Thymus (tissue), 11 donors: ENCODE data around the gene SLC25A28. TPM values are rescaled to one million over a fixed set of nuclear protein-coding genes. Genes with fewer than 3 reads are reported as not detected.

Experiments used
- DNase-seq, 9 donors: peaks; one replicate each; pipeline ENCODE4 v3.0.0-alpha.2; 2013; ENCODE audit warnings: low spot score in 9 of 9, low read depth in 6 of 9, missing footprints in 1 of 9
- H3K27ac ChIP-seq, 2 donors: one replicate each; pipeline ENCODE4 v1.5.1; 2013; ENCODE audit warnings: control low read depth in 1 of 2, low read depth in 1 of 2, low read length in 1 of 2, mild to moderate bottlenecking in 1 of 2, moderate library complexity in 1 of 2
- H3K27me3 ChIP-seq, 2 donors: one replicate each; pipeline ENCODE4 v1.5.1; 2013; ENCODE audit warnings: low read length in 1 of 2; ENCODE audit not compliant: control insufficient read depth in 2 of 2, insufficient read depth in 1 of 2
- H3K36me3 ChIP-seq, 2 donors: one replicate each; pipeline ENCODE4 v1.5.1; 2013; ENCODE audit warnings: low read length in 1 of 2, mild to moderate bottlenecking in 1 of 2, moderate library complexity in 1 of 2; ENCODE audit not compliant: control insufficient read depth in 2 of 2, insufficient read depth in 2 of 2
- H3K4me1 ChIP-seq, 2 donors: one replicate each; pipeline ENCODE4 v1.5.1; 2013; ENCODE audit warnings: low read length in 2 of 2; ENCODE audit not compliant: control insufficient read depth in 2 of 2, insufficient read depth in 2 of 2
- H3K4me3 ChIP-seq, 2 donors: one replicate each; pipeline ENCODE4 v1.5.1; 2013; ENCODE audit warnings: low read length in 2 of 2, control low read depth in 1 of 2, mild to moderate bottlenecking in 1 of 2
- H3K9me3 ChIP-seq, 2 donors: one replicate each; pipeline ENCODE4 v1.5.1; 2013; ENCODE audit warnings: low read length in 1 of 2, mild to moderate bottlenecking in 1 of 2; ENCODE audit not compliant: control insufficient read depth in 2 of 2, insufficient read depth in 1 of 2
- whole genome bisulfite sequencing: extraction: QIAGEN DNeasy Blood & Tissue Kit; methylation state at CpG from one replicate; pipeline ENCODE4 v1.1.7; 2013; 5-methylcytosine and 5-hydroxymethylcytosine counted together
- polyA plus RNA-seq: library from polyadenylated mRNA; stranded (reverse); fragments of 200-250 nt; gene quantifications from one replicate; pipeline ENCODE4 v1.2.3, GENCODE V29; 2013
- total RNA-seq: library from RNA; stranded (reverse); fragments of 120-200 nt; gene quantifications from one replicate; pipeline ENCODE4 v1.2.4, GENCODE V29; 2013
- donor health status: healthy.

SLC25A28 gene
- total and polyA plus RNA-seq, 2 donors, result 18.8 to 173 TPM

- Histone ChIP-seq H3K27me3 (peaks cover 0 to 3% of the 10 kb centered on the region in 2 donors), H3K27ac (no peak overlapping the region), H3K36me3 (no peaks in the 10 kb centered on the region), H3K4me1 (no peaks in the 10 kb centered on the region), H3K4me3 (no peak overlapping the region), H3K9me3 (no peaks in the 10 kb centered on the region)
- DNase-seq, result no peak
- WGBS, result 98% methylated on average over 1 of the region's 1 CpG
These were observed 40.3 kb downstream of the SLC25A28 start for GRCh38 chr10:99579971-99580370.

GRCh38 chr10:99573790-99574189 is 46.4 kb downstream of the SLC25A28 start:
- Histone ChIP-seq H3K27me3 (peaks cover 0 to 2% of the 10 kb centered on the region in 2 donors), H3K27ac (no peak overlapping the region), H3K4me3 (no peak overlapping the region), H3K9me3 (no peaks in the 10 kb centered on the region), H3K36me3 (no peaks in the 10 kb centered on the region), H3K4me1 (no peaks in the 10 kb centered on the region)
- WGBS, result 84% methylated on average over 5 of the region's 5 CpGs
- no peak for DNase-seq

GRCh38 chr10:99571816-99572215 is 48.4 kb downstream of the SLC25A28 start:
- DNase-seq, result no peak
- no peak overlapping the region for H3K27ac ChIP-seq
- H3K9me3 ChIP-seq, result no peaks in the 10 kb centered on the region
- no peaks in the 10 kb centered on the region for H3K4me1 ChIP-seq
- H3K4me3 ChIP-seq, result no peak overlapping the region
- peaks cover 0 to 2% of the 10 kb centered on the region in 2 donors for H3K27me3 ChIP-seq
- no peaks in the 10 kb centered on the region for H3K36me3 ChIP-seq
- 96% methylated on average over 1 of the region's 1 CpG for WGBS

- no peaks in the 10 kb centered on the region for H3K4me1 ChIP-seq
- H3K4me3 ChIP-seq, result no peak overlapping the region
- no peak for DNase-seq
- H3K9me3 ChIP-seq, result no peaks in the 10 kb centered on the region
- no peaks in the 10 kb centered on the region for H3K36me3 ChIP-seq
- H3K27me3 ChIP-seq, result peaks cover 0 to 2% of the 10 kb centered on the region in 2 donors
- H3K27ac ChIP-seq, result no peak overlapping the region
These were observed 50.3 kb downstream of the SLC25A28 start for GRCh38 chr10:99569961-99570360.

GRCh38 chr10:99569253-99569939 is 50.8 kb downstream of the SLC25A28 start:
- Histone ChIP-seq H3K27ac (no peak overlapping the region), H3K4me1 (no peaks in the 10 kb centered on the region), H3K36me3 (no peaks in the 10 kb centered on the region), H3K27me3 (peaks cover 0 to 2% of the 10 kb centered on the region in 2 donors), H3K4me3 (no peak overlapping the region), H3K9me3 (no peaks in the 10 kb centered on the region)
- 82% methylated on average over 11 of the region's 11 CpGs for WGBS
- DNase-seq, result no peak

GRCh38 chr10:99565166-99565565 is 55.1 kb downstream of the SLC25A28 start:
- Histone ChIP-seq H3K9me3 (no peaks in the 10 kb centered on the region), H3K27ac (no peak overlapping the region), H3K4me3 (no peak overlapping the region), H3K27me3 (peaks cover 0 to 2% of the 10 kb centered on the region in 2 donors), H3K4me1 (no peaks in the 10 kb centered on the region), H3K36me3 (no peaks in the 10 kb centered on the region)
- WGBS, result 99% methylated on average over 4 of the region's 4 CpGs
- no peak for DNase-seq

- WGBS, result 78% methylated on average over 3 of the region's 3 CpGs
- no peak overlapping the region for H3K4me3 ChIP-seq
- no peak for DNase-seq
- no peaks in the 10 kb centered on the region for H3K27me3 ChIP-seq
- no peaks in the 10 kb centered on the region for H3K36me3 ChIP-seq
- H3K27ac ChIP-seq, result no peak overlapping the region
- no peaks in the 10 kb centered on the region for H3K9me3 ChIP-seq
- no peaks in the 10 kb centered on the region for H3K4me1 ChIP-seq
These were observed 55.9 kb downstream of the SLC25A28 start for GRCh38 chr10:99564361-99564760.

GRCh38 chr10:99562631-99563030 is 57.6 kb downstream of the SLC25A28 start:
- 78% methylated on average over 2 of the region's 2 CpGs for WGBS
- no peaks in the 10 kb centered on the region for H3K9me3 ChIP-seq
- H3K4me3 ChIP-seq, result no peak overlapping the region
- no peaks in the 10 kb centered on the region for H3K27me3 ChIP-seq
- no peak for DNase-seq
- no peaks in the 10 kb centered on the region for H3K4me1 ChIP-seq
- H3K36me3 ChIP-seq, result no peaks in the 10 kb centered on the region
- no peak overlapping the region for H3K27ac ChIP-seq
